A549 (cell line): Measurements from ENCODE around the gene DNA2.

Experiments used
- CTCF ChIP-seq: fragments of >200 bp; sonication (Bioruptor Twin); formaldehyde crosslinking; IDR thresholded peaks from 3 replicates; pipeline ENCODE4 v1.5.1; 2016
- ELK1 ChIP-seq: fragments of 150-350 bp; IDR thresholded peaks from 2 replicates; pipeline ENCODE4 v1.6.1; 2014; ENCODE audit warnings: low read depth, mild to moderate bottlenecking, low read length
- EP300 ChIP-seq, 2 experiments: fragments of >200 bp; sonication (Bioruptor Twin); formaldehyde crosslinking; IDR thresholded peaks; 2 replicates in 1 of 2; 3 replicates in 1 of 2; pipeline ENCODE4 v1.6.1; 2016 to 2017
- HDAC2 ChIP-seq: fragments of 200-600 bp; sonication (generic); IDR thresholded peaks from 2 replicates; pipeline ENCODE4 v1.6.1; 2016
- POLR2A ChIP-seq: IDR thresholded peaks from 2 replicates; pipeline ENCODE4 v1.6.1; 2012; ENCODE audit warnings: mild to moderate bottlenecking, low read length
- RCOR1 ChIP-seq: fragments of 150-350 bp; IDR thresholded peaks from 2 replicates; pipeline ENCODE4 v1.6.1; 2014; ENCODE audit warnings: antibody characterized with exemption, low read length, low read depth
- USF2 ChIP-seq: fragments of 450-650 bp; IDR thresholded peaks from 2 replicates; pipeline ENCODE4 v1.6.1; 2014; ENCODE audit warnings: antibody characterized with exemption

GRCh38 chr10:68446179-68446578 is 25.6 kb downstream of the DNA2 start:
- TF ChIP-seq CTCF (no peak), RCOR1 (no peak), POLR2A (no peak), ELK1 (no peak), USF2 (no peak), HDAC2 (no peak), EP300 (IDR thresholded peaks at IDR 0.05) (no peak)
